OCI-LY1 (cell line): ENCODE measurements around the gene CLSTN2.

ENCODE experiments used
- H2AFZ ChIP-seq: fragments of 200-600 bp; sonication (generic), shearing (Covaris generic); 2 replicates; pipeline ENCODE4 v1.6.0; 2014; ENCODE audit warnings: antibody characterized with exemption, mild to moderate bottlenecking, low read length
- H3F3A ChIP-seq: fragments of 200-600 bp; sonication (generic), shearing (Covaris generic); 2 replicates; pipeline ENCODE4 v1.6.0; 2014; ENCODE audit warnings: mild to moderate bottlenecking, antibody characterized with exemption, low read length, moderate library complexity; ENCODE audit not compliant: insufficient read depth
- H3K27ac ChIP-seq: fragments of 200-600 bp; sonication (generic); 2 replicates; pipeline ENCODE4 v1.5.1; 2014; ENCODE audit warnings: low read length, mixed run types, mild to moderate bottlenecking, low read depth; ENCODE audit not compliant: poor library complexity, severe bottlenecking
- H3K27me3 ChIP-seq: fragments of 200-600 bp; sonication (generic); 2 replicates; pipeline ENCODE4 v1.6.0; 2014; ENCODE audit warnings: antibody characterized with exemption, mild to moderate bottlenecking, low read length, moderate library complexity; ENCODE audit not compliant: insufficient read depth
- H3K36me3 ChIP-seq: fragments of 200-600 bp; sonication (generic); 2 replicates; pipeline ENCODE4 v1.6.1; 2014; ENCODE audit warnings: mild to moderate bottlenecking, antibody characterized with exemption, low read length, moderate library complexity, mixed read lengths; ENCODE audit not compliant: insufficient read depth
- H3K4me1 ChIP-seq: fragments of 200-600 bp; sonication (generic); 2 replicates; pipeline ENCODE4 v1.5.1; 2014; ENCODE audit warnings: mild to moderate bottlenecking, low read length, moderate library complexity; ENCODE audit not compliant: insufficient read depth, severe bottlenecking
- H3K4me2 ChIP-seq: fragments of 200-600 bp; sonication (generic), shearing (Covaris generic); 2 replicates; pipeline ENCODE4 v1.6.1; 2014; ENCODE audit warnings: low read length
- H3K4me3 ChIP-seq: fragments of 200-600 bp; sonication (generic); 2 replicates; pipeline ENCODE4 v1.5.1; 2014; ENCODE audit warnings: low read length, low read depth, mild to moderate bottlenecking, mixed read lengths; ENCODE audit not compliant: poor library complexity, severe bottlenecking
- H3K79me2 ChIP-seq: fragments of 200-600 bp; shearing (Covaris generic); 2 replicates; pipeline ENCODE4 v1.6.1; 2016; ENCODE audit warnings: mixed run types, low read length, mixed read lengths; ENCODE audit not compliant: insufficient read depth
- H3K9ac ChIP-seq: fragments of 200-600 bp; sonication (generic), shearing (Covaris generic); 2 replicates; pipeline ENCODE4 v1.6.1; 2014; ENCODE audit warnings: mild to moderate bottlenecking, low read length, mixed read lengths
- H3K9me2 ChIP-seq: fragments of 200-600 bp; sonication (generic), shearing (Covaris generic); 2 replicates; pipeline ENCODE4 v1.6.1; 2014; ENCODE audit warnings: low read depth, mild to moderate bottlenecking, low read length, mixed read lengths
- H3K9me3 ChIP-seq: fragments of 200-600 bp; shearing (Covaris generic); 2 replicates; pipeline ENCODE4 v1.6.1; 2014; ENCODE audit warnings: low read length, mixed read lengths
- H4K20me1 ChIP-seq: fragments of 200-600 bp; sonication (generic), shearing (Covaris generic); 2 replicates; pipeline ENCODE4 v1.6.0; 2016; ENCODE audit warnings: mild to moderate bottlenecking, low read length; ENCODE audit not compliant: insufficient read depth
- CTCF ChIP-seq: fragments of 200-600 bp; sonication (generic), shearing (Covaris generic); IDR thresholded peaks from 2 replicates; pipeline ENCODE4 v1.5.1; 2017; ENCODE audit warnings: mild to moderate bottlenecking, antibody characterized with exemption, low read length, moderate library complexity, mixed read lengths
- EZH2 ChIP-seq: fragments of 200-600 bp; sonication (generic), shearing (Covaris generic); IDR thresholded peaks from 2 replicates; pipeline ENCODE4 v1.8.0; 2017; ENCODE audit warnings: borderline replicate concordance, mixed run types, mild to moderate bottlenecking, antibody characterized with exemption, low read length, moderate library complexity, mixed read lengths

Gene CLSTN2

GRCh38 chr3:140236836-140237501 lies 302.0 kb downstream of the CLSTN2 start:
- TF ChIP-seq EZH2: no peak
- TF ChIP-seq CTCF: no peak
- H3K9me2 ChIP-seq: no peaks in the 10 kb centered on the region

GRCh38 chr3:140238646-140239314 lies 303.8 kb downstream of the CLSTN2 start:
- TF ChIP-seq CTCF (no peak), EZH2 (no peak)

More at GRCh38 chr3:140236836-140237501, 302.0 kb downstream of the CLSTN2 start:
- Histone ChIP-seq H3K4me1 (no peaks in the 10 kb centered on the region), H4K20me1 (no peaks in the 10 kb centered on the region), H3K79me2 (no peaks in the 10 kb centered on the region), H3K9me3 (no peaks in the 10 kb centered on the region), H3K27me3 (no peaks in the 10 kb centered on the region), H3K9ac (no peak overlapping the region), H3K4me2 (no peak overlapping the region), H3K4me3 (no peak overlapping the region), H3F3A (no peaks in the 10 kb centered on the region), H3K36me3 (no peaks in the 10 kb centered on the region), H3K27ac (no peak overlapping the region), H2AFZ (no peak overlapping the region)

GRCh38 chr3:140242818-140243276 lies 307.9 kb downstream of the CLSTN2 start:
- Histone ChIP-seq H2AFZ (no peak overlapping the region), H3K4me2 (no peak overlapping the region), H3K9me2 (no peaks in the 10 kb centered on the region), H3K4me3 (no peak overlapping the region), H3K36me3 (no peaks in the 10 kb centered on the region), H3F3A (no peaks in the 10 kb centered on the region), H3K9me3 (no peaks in the 10 kb centered on the region), H3K27ac (no peak overlapping the region), H3K4me1 (no peaks in the 10 kb centered on the region), H3K79me2 (no peaks in the 10 kb centered on the region), H3K27me3 (no peaks in the 10 kb centered on the region), H3K9ac (no peak overlapping the region), H4K20me1 (no peaks in the 10 kb centered on the region)
- TF ChIP-seq EZH2: no peak

More at GRCh38 chr3:140238646-140239314, 303.8 kb downstream of the CLSTN2 start:
- Histone ChIP-seq H3K36me3 (no peaks in the 10 kb centered on the region), H3K9me3 (no peaks in the 10 kb centered on the region), H3F3A (no peaks in the 10 kb centered on the region), H4K20me1 (no peaks in the 10 kb centered on the region), H3K27me3 (no peaks in the 10 kb centered on the region), H3K9ac (no peak overlapping the region), H3K79me2 (no peaks in the 10 kb centered on the region), H3K4me1 (no peaks in the 10 kb centered on the region), H3K4me2 (no peak overlapping the region), H3K27ac (no peak overlapping the region), H2AFZ (no peak overlapping the region), H3K9me2 (no peaks in the 10 kb centered on the region), H3K4me3 (no peak overlapping the region)
